OCI-LY7 (cell line): Measurements from ENCODE around the gene TP53BP1. TPM values are rescaled to one million over a fixed set of nuclear protein-coding genes. Genes with fewer than 3 reads are reported as not detected.

ENCODE experiments used
- BruUV-seq: library from RNA; stranded (reverse); fragments of 400-500 nt; replicated peaks from 2 replicates; lab custom pipeline; 2021; lab: Mats Ljungman, UMichigan
- CTCF ChIA-PET: fragments of 300-600 bp; sonication (Branson Sonifier 250); formaldehyde crosslinking; loops from one replicate; lab custom pipeline; 2022; ENCODE audit warnings: antibody characterized with exemption; ENCODE audit not compliant: unreplicated experiment; lab: Charles Lee
- POLR2A ChIA-PET: fragments of 300-600 bp; sonication (Branson Sonifier 250); formaldehyde crosslinking; loops from one replicate; lab custom pipeline; 2022; ENCODE audit warnings: antibody characterized with exemption; lab: Charles Lee
- DNase-seq: peaks from one replicate; pipeline ENCODE4 v3.0.0-alpha.2; 2015; ENCODE audit warnings: low spot score
- H2AFZ ChIP-seq: fragments of 200-600 bp; sonication (generic), shearing (Covaris generic); 2 replicates; pipeline ENCODE4 v1.6.1; 2014; ENCODE audit warnings: mild to moderate bottlenecking, antibody characterized with exemption, low read length, moderate library complexity
- H3K27ac ChIP-seq: fragments of 200-600 bp; sonication (generic); 2 replicates; pipeline ENCODE4 v1.5.1; 2014; ENCODE audit warnings: mixed run types, low read depth, mild to moderate bottlenecking, moderate library complexity, low read length, inconsistent platforms; ENCODE audit not compliant: poor library complexity, severe bottlenecking
- H3K36me3 ChIP-seq: fragments of 200-600 bp; sonication (generic); 2 replicates; pipeline ENCODE4 v1.6.1; 2014; ENCODE audit warnings: mild to moderate bottlenecking, antibody characterized with exemption, low read length, moderate library complexity, mixed read lengths; ENCODE audit not compliant: insufficient read depth
- H3K4me1 ChIP-seq: fragments of 200-600 bp; sonication (generic); 2 replicates; pipeline ENCODE4 v1.5.1; 2014; ENCODE audit warnings: mild to moderate bottlenecking, low read length; ENCODE audit not compliant: insufficient read depth, poor library complexity, severe bottlenecking
- H3K4me2 ChIP-seq: fragments of 200-600 bp; sonication (generic); 2 replicates; pipeline ENCODE4 v1.6.1; 2014; ENCODE audit warnings: mild to moderate bottlenecking, low read length
- H3K4me3 ChIP-seq: fragments of 200-600 bp; sonication (generic); 2 replicates; pipeline ENCODE4 v1.5.1; 2014; ENCODE audit warnings: mild to moderate bottlenecking, low read depth, low read length; ENCODE audit not compliant: poor library complexity, severe bottlenecking
- H3K79me2 ChIP-seq: fragments of 200-600 bp; sonication (generic); 2 replicates; pipeline ENCODE4 v1.6.1; 2016; ENCODE audit warnings: low read depth, mild to moderate bottlenecking, low read length, moderate library complexity, mixed read lengths; ENCODE audit not compliant: insufficient read depth
- H3K9me2 ChIP-seq: fragments of 200-600 bp; sonication (generic); 2 replicates; pipeline ENCODE4 v1.6.1; 2016; ENCODE audit warnings: mild to moderate bottlenecking, low read length, mixed read lengths; ENCODE audit not compliant: insufficient read depth
- H3K9me3 ChIP-seq: fragments of 200-600 bp; sonication (generic); 2 replicates; pipeline ENCODE4 v1.6.1; 2014; ENCODE audit warnings: mild to moderate bottlenecking, mixed run types, low read length, mixed read lengths
- H4K20me1 ChIP-seq: fragments of 200-600 bp; sonication (generic); 2 replicates; pipeline ENCODE4 v1.6.1; 2014; ENCODE audit warnings: mild to moderate bottlenecking, antibody characterized with exemption, low read length, moderate library complexity, mixed read lengths; ENCODE audit not compliant: insufficient read depth
- CTCF ChIP-seq: fragments of 200-600 bp; sonication (generic); conservative IDR thresholded peaks from 2 replicates; pipeline ENCODE4 v1.5.1; 2014; ENCODE audit warnings: mild to moderate bottlenecking, antibody characterized with exemption, low read length, moderate library complexity, mixed read lengths
- EZH2phosphoT487 ChIP-seq: fragments of 200-600 bp; sonication (generic); IDR thresholded peaks from 2 replicates; pipeline ENCODE4 v1.6.1; 2018; ENCODE audit warnings: low read depth, borderline replicate concordance, mild to moderate bottlenecking, mixed run types, antibody characterized with exemption, low read length, moderate library complexity, mixed read lengths
- intact Hi-C: fragments of 100-400 bp; cut with micrococcal nuclease; formaldehyde crosslinking; loops from one replicate; pipeline ENCODE4 v1.10.0; 2022; ENCODE audit not compliant: unreplicated experiment
- total RNA-seq, 2 experiments: library from RNA; depleted of rRNA in 1 of 2; stranded (reverse); fragments of >200 nt in 1 of 2; shearing (Covaris generic) in 1 of 2; gene quantifications; 2 replicates each; pipeline ENCODE4 v1.2.3, GENCODE V29; 2014 to 2022

The TP53BP1 gene
- total RNA-seq, 2 experiments from 2014 or later = 51.8 to 69.3 TPM

DNA sequence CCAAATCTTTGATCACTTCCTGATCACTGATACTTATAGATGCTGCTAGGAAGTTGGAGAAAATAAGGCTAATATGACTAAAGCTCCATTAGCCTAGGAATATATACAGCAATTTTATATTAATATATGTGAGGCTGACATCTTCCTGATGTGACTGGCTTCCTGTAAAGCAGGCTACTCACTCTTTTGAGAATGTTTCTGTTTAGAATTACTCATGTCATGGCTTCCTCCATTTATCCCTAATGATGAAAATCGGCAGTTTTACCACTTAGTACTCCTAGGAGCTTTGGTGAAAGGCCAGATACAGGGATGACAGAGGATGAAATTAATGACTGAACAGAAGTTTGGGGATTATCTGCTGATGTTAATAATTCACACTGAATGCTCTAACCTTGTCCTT lies 20.6 kb upstream of the TP53BP1 start:
- TF ChIP-seq EZH2phosphoT487 = no peak
- no peak for TF ChIP-seq CTCF
- POLR2A ChIA-PET = interaction anchor here (1.3 kb wide), 1 partner anchor 11 kb away, joined by 3 read pairs; no protein-coding TSS in a partner anchor
- intact Hi-C loops = loop anchor here (5.0 kb wide), 1 partner anchor 141 kb away; the partner anchor contains the start of genes TUBGCP4 and ZSCAN29
- no TSS peak for BruUV-seq
- H4K20me1 ChIP-seq = no peaks in the 10 kb centered on the region
- no peak overlapping the region for H2AFZ ChIP-seq
- CTCF ChIA-PET = no interaction called here
- H3K27ac ChIP-seq = no peak overlapping the region
- peaks cover 45% of the 10 kb centered on the region for H3K4me1 ChIP-seq
- no peaks in the 10 kb centered on the region for H3K79me2 ChIP-seq
- no peak overlapping the region for H3K4me3 ChIP-seq
- H3K9me3 ChIP-seq = no peaks in the 10 kb centered on the region
- no peak for DNase-seq
- H3K4me2 ChIP-seq = no peak overlapping the region
- H3K9me2 ChIP-seq = no peaks in the 10 kb centered on the region
- no peaks in the 10 kb centered on the region for H3K36me3 ChIP-seq

DNA sequence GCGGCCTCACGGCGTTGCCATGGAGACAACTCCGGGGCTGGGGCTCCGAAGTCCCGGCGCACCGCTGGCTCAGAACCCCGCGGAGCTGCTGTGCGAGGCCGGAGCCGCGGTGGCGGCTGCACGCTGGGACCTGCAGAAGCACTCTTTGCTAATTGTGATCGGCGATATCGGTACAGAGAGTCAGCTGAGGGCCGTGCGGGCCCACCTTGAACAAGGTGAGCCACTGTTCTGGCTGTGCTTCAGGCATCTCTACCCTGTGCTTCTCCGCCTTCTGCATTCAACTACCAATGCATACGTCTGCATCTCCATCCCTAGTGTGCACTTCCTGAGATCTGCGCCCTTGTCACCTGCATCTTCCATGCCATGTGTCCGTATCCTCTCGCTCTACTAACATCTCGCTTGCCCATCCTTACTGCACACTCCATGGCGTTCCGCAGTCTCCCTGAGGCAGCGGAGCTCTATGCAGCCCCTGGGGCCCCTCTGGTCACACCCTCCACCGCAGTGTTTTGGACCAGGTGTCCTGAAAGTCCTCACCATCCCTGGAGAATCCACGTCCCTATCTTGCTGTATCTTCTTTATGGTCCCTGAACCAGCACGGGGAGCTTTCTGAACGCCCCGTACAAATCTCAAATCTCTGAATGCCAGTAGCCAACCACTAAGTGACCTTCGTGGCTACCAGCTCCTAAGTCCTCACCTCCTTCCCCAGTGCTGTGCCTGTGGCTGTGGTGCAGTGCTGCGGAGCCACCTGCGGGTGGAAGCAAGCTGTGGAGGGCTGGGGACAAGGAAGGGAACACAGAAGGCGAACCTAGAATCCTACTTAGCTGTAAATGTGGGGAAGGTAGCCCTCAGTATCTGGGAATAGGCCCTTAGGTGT lies 18.3 kb upstream of the TP53BP1 start:
- Histone ChIP-seq H3K4me3 (peak overlapping the region; percentile 73), H3K4me1 (peaks cover 25% of the 10 kb centered on the region), H3K4me2 (peak overlapping the region; percentile 80), H2AFZ (peak overlapping the region; percentile 53), H3K9me3 (no peaks in the 10 kb centered on the region), H3K36me3 (no peaks in the 10 kb centered on the region), H4K20me1 (no peaks in the 10 kb centered on the region), H3K9me2 (no peaks in the 10 kb centered on the region), H3K79me2 (no peaks in the 10 kb centered on the region), H3K27ac (no peak overlapping the region)
- BruUV-seq = no TSS peak
- CTCF ChIA-PET = interaction anchor here (0.6 to 1.4 kb wide), 3 partner anchors 10 to 18 kb away, joined by 3 to 7 read pairs (median 3); partner anchors contain the start of gene TP53BP1
- intact Hi-C loops = loop anchor here (5.0 kb wide), 1 partner anchor 139 kb away; the partner anchor contains the start of genes TUBGCP4 and ZSCAN29
- TF ChIP-seq CTCF (peak; percentile 66), EZH2phosphoT487 (no peak)
- peak; percentile 51 for DNase-seq
- POLR2A ChIA-PET = interaction anchor here (0.8 to 3.0 kb wide), 5 partner anchors 10 to 21 kb away, joined by 3 to 14 read pairs (median 4); partner anchors contain the start of gene TP53BP1
